PC-9 (cell line): ENCODE results near the gene USP10.

Experiments used
- CTCF ChIP-seq: fragments of 200-600 bp; sonication (generic); conservative IDR thresholded peaks from 2 replicates; pipeline ENCODE4 v1.6.1; 2017; ENCODE audit warnings: mixed run types, antibody characterized with exemption, mild to moderate bottlenecking, moderate library complexity
- EZH2 ChIP-seq: fragments of 200-600 bp; sonication (generic); IDR thresholded peaks from 2 replicates; pipeline ENCODE4 v1.8.0; 2017; ENCODE audit warnings: antibody characterized with exemption, low read depth

- TF ChIP-seq CTCF (no peak), EZH2 (no peak)
Measured at GRCh38 chr16:84815462-84815861, 115.7 kb downstream of the USP10 start.
